Pons (tissue), 1 donor: ENCODE data around the gene CDH23.
"Not testable (repeated sequence)": the region's sequence is repeated elsewhere in the genome, so short reads cannot be mapped to it uniquely, and the experiment has no call there.

ENCODE experiments used
- DNase-seq: peaks from one replicate; pipeline ENCODE4 v3.0.0-alpha.2; 2016; ENCODE audit warnings: low spot score

Gene CDH23

DNA sequence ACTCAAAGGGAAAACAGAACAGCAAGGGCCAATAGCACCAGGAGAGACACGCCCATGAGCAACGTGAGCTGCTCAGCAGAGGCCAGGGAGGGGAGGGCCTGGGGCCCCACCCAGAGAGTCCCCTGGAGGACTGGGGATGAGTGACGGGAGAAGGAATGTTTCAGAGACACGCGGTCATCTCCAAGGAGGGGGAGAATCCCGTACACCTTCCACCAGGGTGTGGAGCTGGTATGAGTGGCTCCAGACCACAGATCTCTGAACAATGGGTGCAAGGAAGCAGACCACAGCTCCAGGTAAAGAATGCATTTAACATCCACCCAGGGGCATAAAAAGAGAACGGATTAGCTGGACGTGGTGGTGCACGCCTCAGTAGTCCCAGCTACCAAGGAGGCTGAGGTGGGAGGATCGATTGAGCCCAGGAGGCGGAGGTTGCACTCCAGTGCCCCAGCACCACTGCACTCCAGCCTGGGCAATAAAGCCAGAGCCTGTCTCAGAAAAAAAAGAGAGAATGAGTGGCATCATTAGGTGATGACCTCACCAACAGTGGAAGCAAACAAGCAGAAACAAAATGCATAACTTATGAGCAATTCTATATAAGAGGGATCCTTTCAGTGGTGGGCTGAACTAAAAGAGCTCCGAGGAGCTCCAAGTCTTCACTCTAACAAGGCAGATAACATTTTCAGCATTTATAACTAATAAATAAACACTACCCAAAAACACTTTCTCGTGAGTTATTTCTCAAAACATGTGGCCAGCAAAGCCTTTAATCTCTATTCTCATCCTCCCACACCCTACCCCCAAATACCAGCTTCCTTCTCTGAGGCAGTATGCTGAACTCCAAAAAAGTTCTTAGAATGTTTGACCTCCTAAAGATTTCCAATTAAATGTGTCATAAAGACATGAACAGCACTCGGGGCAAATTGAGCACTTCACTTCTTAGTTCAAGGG is 441.8 kb downstream of the CDH23 start:
- DNase-seq = peak; percentile 28

DNA sequence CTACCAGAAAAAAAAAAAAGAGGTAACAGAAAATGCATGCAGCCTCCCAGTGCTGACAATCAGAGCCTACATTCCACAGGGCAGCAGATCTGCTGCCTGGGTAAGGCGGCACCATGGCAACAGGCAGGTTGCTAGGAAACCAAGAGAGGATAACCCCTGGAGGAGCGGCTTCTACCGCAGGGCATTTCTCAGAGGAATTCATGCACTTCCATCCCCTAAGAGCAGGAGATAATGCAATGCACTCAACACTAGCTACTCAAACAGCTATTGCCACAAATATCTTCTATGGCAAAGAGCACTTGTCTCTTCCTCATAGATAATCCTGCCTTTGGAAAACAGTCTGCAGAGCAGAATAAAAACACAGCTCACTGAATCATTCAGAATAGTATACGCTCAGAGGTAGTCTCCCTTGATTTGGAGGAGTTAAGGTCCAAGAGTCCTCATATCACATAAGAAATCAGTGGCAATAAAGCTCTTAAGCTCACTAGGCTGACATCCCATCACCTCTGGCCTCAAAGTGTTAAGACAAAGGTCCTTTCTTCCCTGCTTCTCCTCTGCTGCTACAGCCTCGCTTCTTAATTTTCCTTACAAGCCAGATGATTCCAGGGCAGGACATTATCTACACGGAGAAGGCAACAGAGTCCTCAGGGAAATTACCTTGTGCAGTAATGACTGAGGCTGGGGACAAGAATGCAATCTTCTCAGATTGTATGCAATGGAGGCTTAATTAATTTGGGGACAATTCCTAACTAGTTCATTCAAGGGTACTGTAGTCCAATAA is 443.6 kb downstream of the CDH23 start:
- peak; percentile 94 for DNase-seq

DNA sequence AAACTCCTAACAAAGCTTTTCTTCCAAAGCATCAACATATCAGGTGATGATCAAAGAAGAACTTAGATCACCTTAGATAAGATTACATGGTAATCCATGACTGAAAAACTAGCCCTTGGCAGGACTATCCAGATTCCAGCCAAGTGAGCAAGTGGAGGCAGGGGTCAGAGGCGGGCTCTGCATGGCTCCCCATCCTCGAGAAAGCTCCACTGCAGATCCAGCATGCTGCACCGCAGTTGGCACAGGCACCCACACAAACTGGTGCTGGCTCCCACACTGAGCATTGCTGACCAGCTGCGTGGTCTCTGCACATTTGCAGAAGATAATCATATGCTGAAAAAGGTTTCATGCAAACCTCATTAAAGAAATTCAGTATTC is 444.2 kb downstream of the CDH23 start:
- DNase-seq = no peak

DNA sequence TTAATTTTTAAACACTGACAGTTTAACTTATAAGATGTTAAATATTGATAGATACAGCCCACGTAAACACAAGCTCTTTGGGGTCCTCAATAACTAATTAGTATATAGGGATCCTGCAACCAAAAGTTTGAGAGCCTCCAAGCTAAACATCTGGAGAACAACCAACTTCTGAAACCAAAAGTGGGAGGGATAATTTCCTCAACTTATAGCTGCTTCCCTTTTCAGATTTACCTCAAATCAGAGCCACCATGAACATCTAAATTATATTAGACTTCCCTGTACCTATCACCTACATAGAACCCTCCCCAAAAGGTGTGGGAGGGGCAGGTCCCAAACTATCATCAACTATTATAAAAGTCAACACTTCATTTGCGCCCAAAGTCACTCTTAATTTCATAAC is 445.7 kb downstream of the CDH23 start:
- DNase-seq = no peak

DNA sequence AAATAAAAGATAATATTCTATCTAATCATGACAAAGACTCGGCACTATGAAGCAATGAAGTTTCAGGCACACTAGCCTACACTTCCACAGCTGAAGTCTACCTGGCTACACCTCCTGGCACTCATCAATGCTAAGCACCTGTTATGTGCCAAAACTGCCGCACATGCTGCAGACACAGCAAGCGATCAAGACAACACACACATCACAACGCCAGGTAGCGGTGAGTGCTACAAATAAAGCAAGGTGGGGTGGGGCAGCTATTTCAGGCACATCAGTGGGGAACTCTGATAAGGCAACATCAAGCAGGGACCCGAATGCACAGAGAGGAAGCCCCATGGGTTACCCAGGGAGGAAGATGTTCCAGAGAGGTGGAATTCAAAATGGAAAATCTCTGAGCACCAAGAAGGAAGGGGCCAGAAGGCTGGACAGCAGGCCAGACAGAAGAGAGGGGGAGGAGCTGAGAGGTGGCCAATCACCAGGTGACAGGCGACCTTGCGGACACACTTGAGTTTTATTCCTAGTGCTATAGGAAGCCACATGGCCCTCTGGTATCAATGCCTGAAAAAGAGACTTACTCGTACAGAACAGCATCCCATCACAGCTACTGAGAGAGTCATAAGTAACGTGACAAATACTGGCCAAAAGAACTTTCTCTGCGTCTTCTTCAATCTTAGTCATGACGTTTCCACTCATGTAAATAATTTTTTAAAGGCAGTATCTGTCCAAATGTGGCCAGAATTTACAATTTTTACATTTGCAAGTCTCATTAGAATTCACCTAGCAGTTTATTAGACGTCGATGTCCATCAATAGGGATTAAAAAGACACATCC is 446.4 kb downstream of the CDH23 start:
- no peak for DNase-seq

DNA sequence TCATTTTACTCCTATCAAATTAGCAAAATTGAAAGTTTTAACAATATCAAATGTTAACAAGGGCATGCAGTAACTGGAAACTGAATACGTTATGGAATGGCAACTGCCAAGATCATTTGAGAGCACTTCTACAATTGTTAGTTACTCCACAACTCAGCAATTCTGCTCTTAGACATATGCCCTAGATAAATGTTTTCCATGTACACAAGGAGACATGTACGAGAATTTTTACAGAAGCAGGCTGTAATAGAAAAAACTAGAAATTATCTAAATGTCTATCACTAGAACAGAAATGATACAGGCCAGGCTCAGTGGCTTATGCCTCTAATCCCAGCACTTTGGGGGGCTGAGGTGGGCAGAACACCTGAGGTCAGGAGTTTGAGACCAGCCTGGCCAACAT is 447.4 kb downstream of the CDH23 start:
- DNase-seq = no peak

DNA sequence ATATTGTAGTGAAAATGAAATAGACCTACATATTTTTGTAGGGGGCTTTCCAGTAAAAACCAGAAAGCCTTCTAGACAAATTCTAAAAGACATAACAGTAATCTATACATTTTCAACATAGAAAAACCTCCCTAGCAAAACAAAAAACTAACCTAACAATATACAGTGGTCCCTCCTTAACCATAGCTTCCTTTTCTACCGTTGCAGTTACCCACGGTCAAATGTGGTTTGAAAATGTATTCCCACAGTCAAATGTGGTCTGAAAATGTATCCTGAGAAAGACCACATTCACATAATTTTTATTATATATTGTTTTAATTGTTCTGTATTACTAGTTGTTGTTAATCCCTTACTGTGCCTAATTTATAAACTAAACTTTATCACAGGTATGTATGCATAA is 448.0 kb downstream of the CDH23 start:
- no peak for DNase-seq

DNA sequence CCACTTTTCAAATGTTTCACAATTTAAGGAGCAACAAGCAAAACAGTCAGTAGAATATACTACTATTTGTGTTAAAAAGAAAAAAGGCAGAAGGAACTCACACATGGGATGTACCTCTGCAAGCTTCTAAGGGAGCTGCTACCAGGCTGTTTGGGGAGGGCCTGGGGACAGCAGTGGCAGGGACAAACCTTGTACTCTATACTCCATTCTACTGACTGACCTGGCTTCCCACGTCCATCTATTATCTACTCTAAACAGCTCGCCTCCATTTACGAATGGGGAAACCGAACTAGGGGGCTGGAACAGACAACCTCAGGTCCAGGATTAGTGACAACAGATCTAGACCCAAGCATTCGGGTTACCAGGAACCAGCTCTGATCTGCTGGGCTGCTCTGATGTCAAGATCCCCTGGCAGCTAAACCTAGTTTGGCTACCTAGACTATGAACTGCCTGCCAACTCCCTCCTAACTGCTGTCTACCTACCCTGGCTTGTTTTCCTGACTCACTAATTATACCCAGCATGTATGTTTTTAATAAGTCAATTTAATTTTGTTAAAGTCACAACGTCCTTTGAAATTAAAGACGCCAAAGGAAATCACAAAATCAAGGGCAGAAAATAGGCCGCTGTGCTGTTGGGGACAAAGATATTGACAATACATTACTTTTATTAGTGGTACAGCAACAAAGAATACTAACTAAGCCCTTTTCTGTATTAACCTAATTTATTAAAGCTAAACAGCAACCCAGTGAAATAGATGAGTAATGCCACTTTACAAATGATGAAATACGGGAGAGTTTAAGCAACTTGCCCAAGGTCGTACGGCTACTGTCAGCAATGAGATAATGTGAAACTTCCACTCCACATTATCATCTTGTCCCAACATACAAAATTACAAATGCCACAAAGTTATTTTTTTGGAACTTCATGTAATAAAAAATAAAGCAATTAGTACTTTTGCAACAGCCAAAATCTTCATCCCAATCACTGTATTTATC is 449.0 kb downstream of the CDH23 start:
- no peak for DNase-seq

DNA sequence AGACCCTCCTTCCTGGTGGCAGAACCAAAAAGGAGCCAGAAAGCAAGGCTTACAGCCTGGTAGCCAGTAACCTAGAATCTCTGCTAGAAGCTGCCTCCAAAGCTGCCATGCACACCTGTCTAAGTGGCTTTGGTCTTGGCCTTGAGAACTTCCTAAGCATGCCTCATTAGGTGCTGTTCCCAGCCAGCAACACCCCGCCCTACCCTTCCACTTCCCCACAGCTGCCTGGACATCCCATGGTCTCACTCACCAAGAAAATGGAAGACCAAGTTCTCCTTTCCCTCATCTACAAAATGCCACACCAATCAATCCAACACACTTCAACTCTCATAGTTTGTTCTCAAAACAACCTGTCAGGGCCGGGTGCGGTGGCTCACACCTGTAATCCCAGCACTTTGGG is 450.1 kb downstream of the CDH23 start:
- no peak for DNase-seq

DNA sequence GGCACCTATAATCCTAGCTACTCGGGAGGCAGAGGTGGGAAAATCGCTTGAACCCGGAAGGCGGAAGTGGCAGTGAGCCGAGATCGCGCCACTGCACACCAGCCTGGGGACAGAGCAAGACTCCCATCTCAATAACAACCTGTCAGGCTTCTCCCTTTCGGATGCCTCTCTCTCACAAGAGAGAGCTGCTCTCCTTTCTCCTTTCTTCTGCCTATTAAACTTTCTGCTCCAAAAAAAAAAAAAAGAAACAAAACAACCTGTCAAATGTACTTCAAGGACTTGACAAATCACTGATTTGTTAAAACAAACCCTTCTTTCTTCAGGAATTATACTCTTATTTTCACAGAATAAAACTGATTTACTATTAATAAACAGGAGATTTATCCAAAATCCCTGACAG is 450.7 kb downstream of the CDH23 start:
- DNase-seq = no peak

DNA sequence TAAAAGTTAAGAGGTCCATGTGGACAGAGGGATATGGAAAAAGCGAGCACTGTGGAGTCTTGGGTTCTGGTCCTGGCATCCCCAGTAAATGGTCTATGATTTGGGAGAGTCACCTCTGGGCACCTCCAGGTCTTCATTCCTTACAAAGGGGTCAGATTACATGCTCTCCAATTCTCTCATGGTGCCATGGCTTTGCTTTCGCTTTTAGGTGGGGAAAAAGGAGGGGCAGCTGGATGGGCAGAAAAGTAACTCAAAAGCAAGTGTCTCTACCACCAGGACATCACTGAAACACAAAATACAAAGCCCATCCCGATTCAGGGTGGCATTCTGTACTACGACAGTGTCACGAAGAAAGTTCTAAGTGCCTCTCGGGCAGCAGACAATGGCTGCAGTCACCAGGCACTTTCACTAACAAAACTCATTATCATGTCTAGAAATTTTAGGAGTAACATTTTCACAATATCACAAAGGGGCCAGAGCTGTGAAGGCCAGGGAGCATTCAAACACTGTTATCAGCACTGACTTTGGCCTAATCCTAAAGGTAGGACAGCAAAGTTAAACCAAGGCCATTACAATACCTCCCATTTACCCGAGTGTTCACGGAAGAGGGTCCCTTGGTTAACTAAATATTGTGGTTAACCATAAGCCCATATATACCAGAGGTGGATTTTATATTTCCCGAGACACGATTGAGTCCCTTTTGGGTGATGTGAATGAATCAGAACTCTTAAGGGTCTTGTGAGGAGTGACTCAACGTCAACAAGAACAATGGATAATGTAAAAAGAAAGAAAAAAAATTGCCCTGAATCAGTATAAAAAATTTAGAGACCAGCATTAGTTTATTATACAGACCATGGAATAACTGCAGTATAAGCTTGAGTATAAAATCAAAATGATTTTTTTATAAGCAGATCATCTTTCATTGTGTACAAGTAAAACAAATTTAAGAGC is 451.9 kb downstream of the CDH23 start:
- peak; percentile 48 for DNase-seq

DNA sequence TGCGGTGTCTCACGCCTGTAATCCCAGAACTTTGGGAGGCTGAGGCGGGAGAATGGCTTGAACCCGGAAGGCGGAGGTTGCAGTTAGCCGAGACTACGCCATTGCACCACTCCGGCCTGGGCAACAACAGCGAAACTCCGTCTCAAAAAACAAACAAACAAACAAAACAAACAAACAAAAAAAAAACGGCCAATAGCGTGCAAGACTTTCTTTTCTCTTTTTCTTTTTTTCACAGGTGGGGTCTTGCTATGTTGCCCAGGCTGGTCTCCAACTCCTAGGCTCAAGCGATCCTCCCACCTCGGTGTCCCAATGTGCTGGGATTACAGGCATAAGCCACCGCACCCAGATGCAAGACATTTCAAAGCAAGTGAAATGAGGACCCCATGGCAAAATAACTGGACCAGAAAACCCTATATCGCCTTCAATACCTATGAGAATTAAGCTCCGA is 452.8 kb downstream of the CDH23 start:
- DNase-seq = no peak

DNA sequence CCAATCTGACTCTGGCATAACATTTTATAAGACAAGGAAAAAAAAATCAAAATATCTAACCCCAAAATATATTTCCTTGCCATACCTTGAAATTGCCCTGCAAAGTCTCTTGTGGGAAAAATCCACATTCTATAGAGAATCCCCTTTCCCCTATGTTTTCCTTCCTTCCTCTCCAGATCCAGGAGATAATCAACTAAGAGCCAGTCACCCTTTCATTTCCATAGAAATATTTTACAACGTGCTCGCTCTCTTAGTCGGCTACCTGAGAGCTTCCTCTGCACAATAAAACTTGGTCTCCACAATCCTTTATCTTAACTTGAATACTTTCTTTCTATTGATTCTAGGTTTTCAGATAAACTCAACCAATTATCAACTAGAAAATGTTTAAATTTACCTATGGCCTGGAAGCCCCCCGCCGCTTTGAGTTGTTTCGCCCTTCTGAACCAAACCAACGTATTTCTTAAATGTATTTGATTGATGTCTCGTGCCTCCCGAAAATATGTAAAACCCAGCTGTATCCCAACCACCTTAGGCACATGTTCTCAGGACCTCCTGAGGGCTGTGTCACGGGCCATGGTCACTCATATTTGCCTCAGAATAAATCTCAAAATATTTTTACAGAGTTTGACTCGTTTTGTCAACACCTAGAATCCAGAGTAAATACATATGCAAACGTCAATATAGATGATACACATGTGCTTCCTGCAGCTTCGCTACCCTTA is 453.5 kb downstream of the CDH23 start:
- no peak for DNase-seq

DNA sequence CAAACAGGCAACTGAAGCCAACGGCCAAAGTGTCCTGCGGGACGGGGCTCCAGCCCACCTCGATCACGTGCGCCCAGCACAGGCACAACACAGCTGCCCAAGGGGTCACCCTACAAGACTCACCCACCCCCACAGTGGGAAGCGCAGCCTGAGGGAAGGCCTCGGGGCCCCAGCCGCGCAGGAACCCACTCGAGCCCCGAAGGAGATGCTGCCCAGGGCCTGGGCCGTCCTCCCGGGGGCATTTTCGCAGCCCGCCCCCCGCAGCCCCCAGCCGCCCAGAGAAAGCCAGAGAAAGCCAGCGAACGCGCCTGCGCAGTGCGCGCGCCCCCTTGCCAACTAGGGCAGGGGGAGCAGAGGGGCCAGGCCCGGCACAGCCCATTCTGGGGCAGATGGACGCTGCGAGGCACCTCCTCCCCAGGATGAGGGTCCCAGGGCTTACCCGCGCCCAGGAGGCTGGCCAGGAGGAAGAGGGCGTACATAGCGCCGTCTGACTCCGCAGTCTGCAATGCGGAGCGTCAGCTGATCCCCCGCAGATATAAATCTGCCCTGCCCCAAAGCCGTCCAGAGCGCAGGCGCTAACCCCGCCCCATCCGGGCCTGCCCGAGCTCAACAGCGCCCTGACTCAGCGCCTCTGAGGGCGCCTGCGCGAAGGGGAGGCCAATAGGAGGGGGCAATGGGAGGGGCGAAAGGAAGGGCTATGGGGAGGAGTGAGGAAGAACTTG is 454.2 kb downstream of the CDH23 start, which contains the start of gene PSAP:
TSS of gene PSAP (minus strand) at position 509 of the 722 bp plus-strand sequence. CDS start at position 479, 30 bp downstream.
- peak; percentile 99 for DNase-seq

DNA sequence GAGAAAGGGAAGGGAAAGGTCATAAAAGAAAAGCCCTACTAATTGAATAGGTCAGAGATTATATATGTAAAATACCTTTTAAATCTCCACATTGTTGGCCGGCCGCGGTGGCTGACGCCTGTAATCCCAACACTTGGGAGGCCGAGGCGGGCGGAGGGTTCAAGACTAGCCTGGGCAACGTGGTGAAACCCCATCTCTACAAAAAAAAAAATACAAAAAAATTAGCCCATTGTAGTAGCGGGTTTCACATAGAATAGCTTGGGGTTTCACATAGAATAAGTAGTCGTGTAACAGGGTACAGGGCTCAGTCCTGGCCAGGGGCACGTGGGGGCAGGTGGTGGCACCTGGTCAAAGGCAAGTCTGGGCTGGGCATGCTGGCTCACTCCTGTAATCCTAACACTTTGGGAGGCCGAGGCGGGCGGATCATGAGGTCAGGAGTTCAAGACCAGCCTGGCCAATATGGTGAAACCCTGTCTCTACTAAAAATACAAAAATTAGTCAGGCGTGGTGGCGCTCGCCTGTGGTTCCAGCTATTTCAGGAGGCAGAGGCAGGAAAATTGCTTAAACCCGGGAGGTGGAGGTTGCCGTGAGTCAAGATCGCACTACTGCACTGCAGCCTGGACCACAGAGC is 454.9 kb downstream of the CDH23 start:
- DNase-seq = not testable (repeated sequence)

DNA sequence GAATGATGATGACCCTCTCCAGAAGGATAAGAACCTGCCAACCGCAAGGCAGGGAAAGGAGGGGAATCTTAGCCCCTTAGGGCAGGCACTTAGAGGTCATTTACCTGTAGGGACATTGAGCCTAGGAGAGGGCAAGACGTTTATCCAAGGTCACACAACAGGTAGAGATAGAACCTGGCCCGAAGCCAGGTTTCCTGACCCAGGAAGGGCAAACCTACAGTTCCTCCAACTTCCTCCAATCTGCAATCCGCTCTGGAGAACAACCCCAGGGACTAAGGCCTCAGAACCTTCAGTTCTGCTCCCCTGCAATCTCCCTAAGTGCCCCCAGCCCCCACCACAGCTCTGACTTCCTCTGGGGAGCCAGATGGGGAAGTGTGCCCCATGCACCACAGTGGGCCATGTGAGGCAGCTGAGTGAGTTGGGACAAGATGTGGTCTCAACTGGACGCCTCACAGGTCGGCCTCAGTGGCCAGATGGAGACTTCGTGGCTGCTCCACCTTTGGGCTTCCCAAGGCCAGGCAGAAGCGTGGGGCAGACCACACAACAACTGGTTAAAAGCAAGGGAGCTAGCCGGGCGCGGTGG is 455.7 kb downstream of the CDH23 start:
- DNase-seq = peak; percentile 75

DNA sequence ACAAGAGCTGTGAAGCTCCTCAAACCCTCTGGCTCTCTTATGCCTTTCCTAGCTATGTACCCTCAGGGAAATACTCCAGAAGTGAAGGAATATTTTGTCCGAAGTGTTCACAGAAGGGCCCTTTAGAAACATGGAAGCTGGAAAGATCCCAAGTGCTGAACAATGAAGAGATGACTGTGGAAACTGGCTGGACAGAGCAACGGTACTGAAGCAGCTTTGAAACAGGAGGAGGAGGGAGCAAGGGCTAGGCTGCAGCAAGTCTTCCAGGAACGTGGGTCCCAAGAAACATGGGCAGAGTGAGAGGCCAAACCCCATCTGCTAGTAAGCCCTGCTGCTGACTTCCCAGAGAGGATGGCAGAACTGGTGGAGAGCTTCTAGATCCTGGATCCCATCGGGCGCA is 457.3 kb downstream of the CDH23 start:
- DNase-seq = peak; percentile 91
